ENCODE measurements around the gene RAB3GAP1.
"Not testable (repeated sequence)": the region's sequence is repeated elsewhere in the genome, so short reads cannot be mapped to it uniquely, and the experiment has no call there.

Gene RAB3GAP1

DNA sequence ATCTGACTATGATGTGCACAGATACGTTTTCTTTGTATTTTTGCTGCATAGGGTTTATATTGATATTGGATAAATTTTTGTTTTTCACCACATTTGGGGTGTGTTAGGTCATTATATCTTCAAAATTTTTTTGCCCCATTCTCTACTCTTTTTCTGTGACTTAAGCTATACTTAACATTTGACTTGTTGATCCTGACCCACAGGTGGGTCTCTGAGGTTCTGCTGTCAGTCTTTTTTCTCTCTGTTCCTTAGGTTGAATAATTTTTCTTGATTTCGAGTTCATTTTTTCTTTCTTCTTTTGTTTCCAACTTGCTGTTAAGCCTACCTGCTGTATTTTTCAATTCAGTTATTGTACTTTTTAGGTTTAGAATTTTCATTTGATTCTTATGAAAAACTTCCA is 12.1 kb downstream of the RAB3GAP1 start:
- Histone ChIP-seq H3K9ac (ENCODE audit: low read length) (no peak overlapping the region), H3K4me3 (ENCODE audit: low read length) (no peak overlapping the region), H3K36me3 (ENCODE audit: control insufficient read depth, insufficient read depth, low read length) (peaks cover 2% of the 10 kb centered on the region), H3K4me1 (ENCODE audit: control insufficient read depth, insufficient read depth, low read length) (peaks cover 4% of the 10 kb centered on the region), H3K27ac (ENCODE audit: low read depth, low read length) (no peak overlapping the region), H3K27me3 (ENCODE audit: control insufficient read depth, insufficient read depth, low read length) (no peaks in the 10 kb centered on the region)

GRCh38 chr2:135066710-135067109 is 14.6 kb downstream of the RAB3GAP1 start:
- Histone ChIP-seq H3K27ac (ENCODE audit: low read depth, low read length) (no peak overlapping the region), H3K4me1 (ENCODE audit: control insufficient read depth, insufficient read depth, low read length) (peaks cover 4% of the 10 kb centered on the region), H3K36me3 (ENCODE audit: control insufficient read depth, insufficient read depth, low read length) (peaks cover 1% of the 10 kb centered on the region), H3K9ac (ENCODE audit: low read length) (no peak overlapping the region), H3K4me3 (ENCODE audit: low read length) (no peak overlapping the region), H3K27me3 (ENCODE audit: control insufficient read depth, insufficient read depth, low read length) (no peaks in the 10 kb centered on the region)

GRCh38 chr2:135072125-135072997 is 20.3 kb downstream of the RAB3GAP1 start:
- Histone ChIP-seq H3K36me3 (ENCODE audit: control insufficient read depth, insufficient read depth, low read length) (no peaks in the 10 kb centered on the region), H3K27me3 (ENCODE audit: control insufficient read depth, insufficient read depth, low read length) (no peaks in the 10 kb centered on the region), H3K4me1 (ENCODE audit: control insufficient read depth, insufficient read depth, low read length) (no peaks in the 10 kb centered on the region), H3K27ac (ENCODE audit: low read depth, low read length) (no peak overlapping the region), H3K9ac (ENCODE audit: low read length) (no peak overlapping the region), H3K4me3 (ENCODE audit: low read length) (no peak overlapping the region)

DNA sequence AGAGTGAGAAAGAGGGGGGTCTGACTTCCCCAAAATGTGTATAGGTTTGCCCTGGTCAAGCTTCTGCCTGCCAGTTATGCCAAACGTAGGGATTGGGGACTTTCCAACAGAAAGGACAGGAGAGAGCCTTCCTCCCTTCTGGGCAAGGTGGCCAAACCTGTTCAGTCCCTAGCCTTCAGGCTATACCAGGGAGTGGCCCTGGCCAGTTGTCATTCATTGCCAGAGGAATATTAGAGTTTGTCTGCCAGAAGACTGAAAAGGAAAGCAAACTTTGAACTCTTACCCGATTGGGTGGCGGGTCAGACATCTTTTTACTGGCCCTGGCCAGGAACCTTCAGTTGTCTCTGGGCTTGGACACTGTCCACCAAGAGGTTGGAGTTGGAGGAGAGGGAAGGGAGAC is 22.1 kb downstream of the RAB3GAP1 start:
- H3K4me3 ChIP-seq (ENCODE audit: low read length), result no peak overlapping the region
- no peaks in the 10 kb centered on the region for H3K36me3 ChIP-seq (ENCODE audit: control insufficient read depth, insufficient read depth, low read length)
- H3K4me1 ChIP-seq (ENCODE audit: control insufficient read depth, insufficient read depth, low read length), result no peaks in the 10 kb centered on the region
- no peak overlapping the region for H3K27ac ChIP-seq (ENCODE audit: low read depth, low read length)
- H3K9ac ChIP-seq (ENCODE audit: low read length), result no peak overlapping the region
- H3K27me3 ChIP-seq (ENCODE audit: control insufficient read depth, insufficient read depth, low read length), result no peaks in the 10 kb centered on the region

GRCh38 chr2:135076556-135076955 is 24.5 kb downstream of the RAB3GAP1 start:
- H3K9ac ChIP-seq (ENCODE audit: low read length), result no peak overlapping the region
- no peaks in the 10 kb centered on the region for H3K27me3 ChIP-seq (ENCODE audit: control insufficient read depth, insufficient read depth, low read length)
- no peak overlapping the region for H3K4me3 ChIP-seq (ENCODE audit: low read length)
- no peaks in the 10 kb centered on the region for H3K36me3 ChIP-seq (ENCODE audit: control insufficient read depth, insufficient read depth, low read length)
- no peak overlapping the region for H3K27ac ChIP-seq (ENCODE audit: low read depth, low read length)
- H3K4me1 ChIP-seq (ENCODE audit: control insufficient read depth, insufficient read depth, low read length), result no peaks in the 10 kb centered on the region

- no peak overlapping the region for H3K27ac ChIP-seq (ENCODE audit: low read depth, low read length)
- no peaks in the 10 kb centered on the region for H3K4me1 ChIP-seq (ENCODE audit: control insufficient read depth, insufficient read depth, low read length)
- H3K36me3 ChIP-seq (ENCODE audit: control insufficient read depth, insufficient read depth, low read length), result no peaks in the 10 kb centered on the region
- H3K27me3 ChIP-seq (ENCODE audit: control insufficient read depth, insufficient read depth, low read length), result no peaks in the 10 kb centered on the region
- H3K4me3 ChIP-seq (ENCODE audit: low read length), result no peak overlapping the region
- no peak overlapping the region for H3K9ac ChIP-seq (ENCODE audit: low read length)
Observed at GRCh38 chr2:135078417-135078816, 26.3 kb downstream of the RAB3GAP1 start.

GRCh38 chr2:135086222-135086621 is 34.1 kb downstream of the RAB3GAP1 start:
- no peak overlapping the region for H3K9ac ChIP-seq (ENCODE audit: low read length)
- no peaks in the 10 kb centered on the region for H3K27me3 ChIP-seq (ENCODE audit: control insufficient read depth, insufficient read depth, low read length)
- no peak overlapping the region for H3K4me3 ChIP-seq (ENCODE audit: low read length)
- no peaks in the 10 kb centered on the region for H3K4me1 ChIP-seq (ENCODE audit: control insufficient read depth, insufficient read depth, low read length)
- no peak overlapping the region for H3K27ac ChIP-seq (ENCODE audit: low read depth, low read length)
- H3K36me3 ChIP-seq (ENCODE audit: control insufficient read depth, insufficient read depth, low read length), result no peaks in the 10 kb centered on the region

- H3K4me3 ChIP-seq (ENCODE audit: low read length); H3K9ac ChIP-seq (ENCODE audit: low read length); H3K36me3 ChIP-seq (ENCODE audit: control insufficient read depth, insufficient read depth, low read length); H3K4me1 ChIP-seq (ENCODE audit: control insufficient read depth, insufficient read depth, low read length); H3K27me3 ChIP-seq (ENCODE audit: control insufficient read depth, insufficient read depth, low read length); H3K27ac ChIP-seq (ENCODE audit: low read depth, low read length): not testable (repeated sequence)
Observed at GRCh38 chr2:135089597-135089996, 37.5 kb downstream of the RAB3GAP1 start.

GRCh38 chr2:135091681-135092080 is 39.6 kb downstream of the RAB3GAP1 start:
- H3K36me3 ChIP-seq (ENCODE audit: control insufficient read depth, insufficient read depth, low read length), result no peaks in the 10 kb centered on the region
- H3K27ac ChIP-seq (ENCODE audit: low read depth, low read length), result no peak overlapping the region
- H3K9ac ChIP-seq (ENCODE audit: low read length), result no peak overlapping the region
- H3K4me1 ChIP-seq (ENCODE audit: control insufficient read depth, insufficient read depth, low read length), result no peaks in the 10 kb centered on the region
- no peaks in the 10 kb centered on the region for H3K27me3 ChIP-seq (ENCODE audit: control insufficient read depth, insufficient read depth, low read length)
- H3K4me3 ChIP-seq (ENCODE audit: low read length), result no peak overlapping the region

- H3K27ac ChIP-seq (ENCODE audit: low read depth, low read length), result no peak overlapping the region
- no peak overlapping the region for H3K4me3 ChIP-seq (ENCODE audit: low read length)
- H3K27me3 ChIP-seq (ENCODE audit: control insufficient read depth, insufficient read depth, low read length), result no peaks in the 10 kb centered on the region
- no peaks in the 10 kb centered on the region for H3K36me3 ChIP-seq (ENCODE audit: control insufficient read depth, insufficient read depth, low read length)
- no peak overlapping the region for H3K9ac ChIP-seq (ENCODE audit: low read length)
- H3K4me1 ChIP-seq (ENCODE audit: control insufficient read depth, insufficient read depth, low read length), result no peaks in the 10 kb centered on the region
Observed at GRCh38 chr2:135093193-135093592, 41.1 kb downstream of the RAB3GAP1 start.

- Histone ChIP-seq H3K9ac (ENCODE audit: low read length) (no peak overlapping the region), H3K27ac (ENCODE audit: low read depth, low read length) (no peak overlapping the region), H3K4me3 (ENCODE audit: low read length) (no peak overlapping the region), H3K36me3 (ENCODE audit: control insufficient read depth, insufficient read depth, low read length) (no peaks in the 10 kb centered on the region), H3K4me1 (ENCODE audit: control insufficient read depth, insufficient read depth, low read length) (no peaks in the 10 kb centered on the region), H3K27me3 (ENCODE audit: control insufficient read depth, insufficient read depth, low read length) (no peaks in the 10 kb centered on the region)
Observed at GRCh38 chr2:135093670-135094330, 41.7 kb downstream of the RAB3GAP1 start.

DNA sequence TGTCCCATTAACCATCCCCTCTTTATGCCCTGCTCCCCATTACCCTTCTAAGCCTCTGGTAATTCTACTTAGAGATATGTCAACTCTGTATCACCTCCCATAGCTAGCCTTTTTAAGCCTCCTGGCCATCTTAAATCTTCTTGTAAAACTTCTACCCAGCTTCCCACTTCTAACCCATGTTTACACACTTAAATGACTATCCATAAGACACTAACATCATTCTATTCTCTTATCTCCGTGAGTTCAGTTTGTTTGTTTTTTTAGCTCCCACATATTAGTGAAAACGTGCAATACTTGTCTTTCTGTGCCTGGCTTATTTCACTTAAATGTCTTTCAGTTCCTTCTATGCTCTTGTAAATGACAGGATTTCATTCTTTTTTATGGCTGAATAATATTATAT is 42.4 kb downstream of the RAB3GAP1 start:
- no peak overlapping the region for H3K9ac ChIP-seq (ENCODE audit: low read length)
- no peaks in the 10 kb centered on the region for H3K27me3 ChIP-seq (ENCODE audit: control insufficient read depth, insufficient read depth, low read length)
- no peaks in the 10 kb centered on the region for H3K4me1 ChIP-seq (ENCODE audit: control insufficient read depth, insufficient read depth, low read length)
- H3K36me3 ChIP-seq (ENCODE audit: control insufficient read depth, insufficient read depth, low read length), result no peaks in the 10 kb centered on the region
- no peak overlapping the region for H3K4me3 ChIP-seq (ENCODE audit: low read length)
- no peak overlapping the region for H3K27ac ChIP-seq (ENCODE audit: low read depth, low read length)

DNA sequence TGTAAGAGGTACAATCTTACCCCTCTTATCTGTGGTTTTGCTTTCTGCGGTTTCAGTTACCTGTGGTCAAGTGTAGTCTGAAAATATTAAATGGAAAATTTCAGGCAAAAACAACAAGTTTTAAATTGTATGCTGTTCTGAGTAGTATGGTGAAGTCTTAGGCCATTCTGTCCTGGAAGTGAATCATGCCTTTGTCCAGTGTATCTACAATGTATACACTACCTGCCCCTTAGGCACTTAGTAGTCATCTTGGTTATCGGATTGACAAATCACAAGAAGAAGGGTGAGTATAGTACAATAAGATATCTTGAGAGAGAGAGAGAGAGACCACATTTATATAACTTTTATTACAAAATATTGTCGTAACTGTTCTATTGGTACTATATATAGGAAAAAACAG is 43.5 kb downstream of the RAB3GAP1 start:
- no peak overlapping the region for H3K4me3 ChIP-seq (ENCODE audit: low read length)
- no peak overlapping the region for H3K9ac ChIP-seq (ENCODE audit: low read length)
- no peak overlapping the region for H3K27ac ChIP-seq (ENCODE audit: low read depth, low read length)
- H3K36me3 ChIP-seq (ENCODE audit: control insufficient read depth, insufficient read depth, low read length), result no peaks in the 10 kb centered on the region
- H3K4me1 ChIP-seq (ENCODE audit: control insufficient read depth, insufficient read depth, low read length), result peaks cover 4% of the 10 kb centered on the region
- no peaks in the 10 kb centered on the region for H3K27me3 ChIP-seq (ENCODE audit: control insufficient read depth, insufficient read depth, low read length)

Measured in rectal smooth muscle tissue (tissue), 1 donor.